K562 (cell line): ENCODE data around the gene KIFC3. TPM values are rescaled to one million over a fixed set of nuclear protein-coding genes. Genes with fewer than 3 reads are reported as not detected.
A peak's percentile ranks its signal among the peaks of the same experiment; 100 is the strongest.

Experiments used
- CBX1 ChIP-seq: sonication (generic); IDR thresholded peaks from 2 replicates; pipeline ENCODE4 v1.6.1; 2016; ENCODE audit warnings: antibody characterized with exemption, low read depth, mild to moderate bottlenecking
- DMBX1 ChIP-seq: fragments of 250-450 bp; sonication (Bioruptor Pico); IDR thresholded peaks from 2 replicates; pipeline ENCODE4 v1.8.0; 2022; ENCODE audit warnings: inconsistent platforms, mild to moderate bottlenecking, moderate library complexity, borderline replicate concordance
- EP400 ChIP-seq: fragments of 450-650 bp; IDR thresholded peaks from 2 replicates; pipeline ENCODE4 v1.6.1; 2017; ENCODE audit warnings: antibody characterized with exemption, mild to moderate bottlenecking, moderate library complexity
- ILF3 ChIP-seq: fragments of 450-650 bp; IDR thresholded peaks from 2 replicates; pipeline ENCODE4 v1.6.1; 2018; ENCODE audit warnings: antibody characterized with exemption, mild to moderate bottlenecking, moderate library complexity, borderline replicate concordance
- MEF2D ChIP-seq: conservative IDR thresholded peaks from 2 replicates; pipeline ENCODE4 v1.6.1; 2016; ENCODE audit warnings: low read depth, missing genetic modification characterization, missing compliant biosample characterization
- MTA3 ChIP-seq: fragments of 450-650 bp; formaldehyde crosslinking; IDR thresholded peaks from 2 replicates; pipeline ENCODE4 v1.6.1; 2017; ENCODE audit warnings: mild to moderate bottlenecking, borderline replicate concordance
- MYC ChIP-seq, 2 experiments: fragments of 250-450 bp in 1 of 2; sonication (Bioruptor Pico) in 1 of 2; IDR thresholded peaks; 2 replicates each; pipeline versions ENCODE4 v1.5.1 to v1.6.1; 2012 to 2021; ENCODE audit warnings: low read depth in 2 of 2, borderline replicate concordance in 1 of 2, improper control_type of control experiment in 1 of 2, low read length in 1 of 2, mild to moderate bottlenecking in 1 of 2, moderate library complexity in 1 of 2
- NCOA4 ChIP-seq: fragments of 450-650 bp; IDR thresholded peaks from 2 replicates; pipeline ENCODE4 v1.6.1; 2018; ENCODE audit warnings: mild to moderate bottlenecking; ENCODE audit not compliant: partially characterized antibody
- NFATC3 ChIP-seq: fragments of 450-650 bp; IDR thresholded peaks from 2 replicates; pipeline ENCODE4 v1.6.1; 2017; ENCODE audit warnings: mild to moderate bottlenecking
- NR2C1 ChIP-seq, 2 experiments: fragments of 450-650 bp; IDR thresholded peaks; 2 replicates each; pipeline ENCODE4 v1.6.1; 2017; ENCODE audit warnings: mild to moderate bottlenecking in 2 of 2, antibody characterized with exemption in 1 of 2, inconsistent platforms in 1 of 2, missing compliant biosample characterization in 1 of 2, missing genetic modification characterization in 1 of 2
- POLR2H ChIP-seq: IDR thresholded peaks from 2 replicates; pipeline ENCODE4 v1.6.1; 2016; ENCODE audit warnings: missing genetic modification characterization, low read depth, mild to moderate bottlenecking, control low read depth, missing compliant biosample characterization, moderate library complexity
- RBBP5 ChIP-seq: fragments of 200-600 bp; sonication (generic); IDR thresholded peaks from 2 replicates; pipeline ENCODE4 v1.6.1; 2012; ENCODE audit warnings: borderline replicate concordance, mild to moderate bottlenecking, low read length, control low read depth, inconsistent platforms; ENCODE audit not compliant: insufficient read depth, poor library complexity, severe bottlenecking
- SMAD1 ChIP-seq: fragments of 150-350 bp; IDR thresholded peaks from 2 replicates; pipeline ENCODE4 v1.6.1; 2014; ENCODE audit warnings: low read length, low read depth; ENCODE audit not compliant: partially characterized antibody
- SP1 ChIP-seq: sonication (generic); formaldehyde crosslinking; IDR thresholded peaks from 2 replicates; pipeline ENCODE4 v1.8.1; 2022; ENCODE audit warnings: mild to moderate bottlenecking, missing genetic modification reagents
- ZBTB11 ChIP-seq, 3 experiments: fragments of 200-800 bp in 1 of 3; fragments of 250-450 bp in 1 of 3; fragments of 450-650 bp in 1 of 3; sonication (Bioruptor Pico) in 1 of 3; sonication (Bioruptor generic) in 1 of 3; formaldehyde crosslinking in 1 of 3; IDR thresholded peaks; 2 replicates each; pipeline versions ENCODE4 v1.6.1 to v1.8.0; 2016 to 2022; ENCODE audit warnings: mild to moderate bottlenecking in 2 of 3, missing genetic modification characterization in 2 of 3, missing compliant biosample characterization in 1 of 3, moderate library complexity in 1 of 3
- ZBTB8A ChIP-seq: fragments of 450-650 bp; IDR thresholded peaks from 2 replicates; pipeline ENCODE4 v1.6.1; 2018; ENCODE audit warnings: mild to moderate bottlenecking, moderate library complexity; ENCODE audit not compliant: partially characterized antibody
- ZNF124 ChIP-seq: sonication (generic); formaldehyde crosslinking; IDR thresholded peaks from 2 replicates; pipeline ENCODE4 v1.8.1; 2022; ENCODE audit warnings: missing genetic modification reagents
- ZNF224 ChIP-seq: sonication (generic); formaldehyde crosslinking; IDR thresholded peaks from 2 replicates; pipeline ENCODE4 v1.8.0; 2022; ENCODE audit warnings: mild to moderate bottlenecking, missing genetic modification reagents
- polyA plus RNA-seq, 8 experiments: library from polyadenylated mRNA; depleted of rRNA in 4 of 8; stranded (reverse) in 5 of 8; unstranded in 3 of 8; fragments of >200 nt; fragmentation: Nextera tagmentation in 2 of 8; fragmentation: Illumina TruSeq in 1 of 8; extraction: Ambion mirVana in 2 of 8; extraction: Trizol in 1 of 8; gene quantifications; 2 replicates each; pipeline versions ENCODE4 v1.2.1 to v1.2.3, GENCODE V29; 2011 to 2014; ENCODE audit warnings: inconsistent platforms in 1 of 8, missing spikeins in 1 of 8
- total RNA-seq, 7 experiments: library from RNA; depleted of rRNA in 6 of 7; stranded (reverse); fragments of >200 nt in 6 of 7; fragmentation: Illumina TruSeq in 2 of 7; extraction: Trizol in 2 of 7; gene quantifications; 2 replicates each; pipeline versions ENCODE4 v1.2.1 to v1.2.3, GENCODE V29; 2011 to 2021; ENCODE audit warnings: low replicate concordance in 1 of 7
- TF ChIP-seq, protein P1 (sequence below): sonication (generic); formaldehyde crosslinking; IDR thresholded peaks from 2 replicates; pipeline ENCODE4 v1.9.0; 2022; ENCODE audit warnings: mild to moderate bottlenecking, missing genetic modification reagents
- TF ChIP-seq, protein P2 (sequence below): sonication (generic); formaldehyde crosslinking; IDR thresholded peaks from 2 replicates; pipeline ENCODE4 v1.9.0; 2022; ENCODE audit warnings: mild to moderate bottlenecking, missing genetic modification reagents
- TF ChIP-seq, protein P3 (sequence below): fragments of 450-650 bp; IDR thresholded peaks from 2 replicates; pipeline ENCODE4 v1.6.1; 2016

The KIFC3 gene
- total and polyA plus RNA-seq, 9 of the 15 experiments (the other 6 are each of a cell fraction or from before 2014, with no cell fraction given): 0.23 to 105 (median 26.2) TPM

DNA sequence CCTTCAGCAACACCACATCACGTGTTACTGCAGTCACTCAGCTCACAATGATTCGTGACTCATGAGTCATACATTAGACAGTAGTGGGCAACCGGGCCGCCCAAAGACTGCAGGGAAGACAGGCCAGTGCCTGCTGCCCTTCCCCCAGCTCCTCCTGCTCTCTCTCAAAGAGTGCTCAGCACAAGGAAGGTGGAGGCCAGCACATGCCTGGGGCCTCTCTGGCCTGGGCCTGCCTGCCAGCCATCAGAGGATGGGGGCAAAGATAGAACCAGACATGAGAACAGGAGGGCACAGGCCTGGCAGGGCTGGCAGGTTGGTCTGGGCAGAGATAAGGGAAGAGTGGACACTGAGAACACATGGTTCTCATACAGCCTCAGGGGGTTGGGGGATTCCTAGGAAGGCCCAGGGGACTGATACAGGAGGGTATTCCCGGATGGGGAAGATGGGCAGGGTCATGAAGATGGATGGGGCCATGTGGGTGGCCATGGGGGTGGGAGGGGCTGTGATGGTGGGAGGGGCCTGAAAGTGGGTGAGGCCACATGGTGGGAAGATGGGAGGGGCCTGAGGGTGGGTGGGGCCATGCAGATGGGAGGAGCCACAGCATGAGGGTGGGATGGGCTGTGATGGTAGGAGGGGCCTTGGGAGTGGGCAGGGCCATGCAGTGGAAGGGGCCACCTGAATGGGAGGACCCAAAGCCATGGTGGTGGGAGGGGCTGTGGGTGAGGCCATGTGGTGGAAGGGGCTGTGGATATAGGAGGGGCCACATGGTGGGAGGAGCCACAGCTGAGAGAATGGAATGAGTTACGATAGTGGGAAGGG is 37.7 kb downstream of the KIFC3 start (continued):
- TF ChIP-seq ZBTB11 (CRISPR knock-in tag; IDR thresholded peaks at IDR 0.05): no peak
- TF ChIP-seq, protein P1, sequence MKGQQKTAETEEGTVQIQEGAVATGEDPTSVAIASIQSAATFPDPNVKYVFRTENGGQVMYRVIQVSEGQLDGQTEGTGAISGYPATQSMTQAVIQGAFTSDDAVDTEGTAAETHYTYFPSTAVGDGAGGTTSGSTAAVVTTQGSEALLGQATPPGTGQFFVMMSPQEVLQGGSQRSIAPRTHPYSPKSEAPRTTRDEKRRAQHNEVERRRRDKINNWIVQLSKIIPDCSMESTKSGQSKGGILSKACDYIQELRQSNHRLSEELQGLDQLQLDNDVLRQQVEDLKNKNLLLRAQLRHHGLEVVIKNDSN (CRISPR knock-in tag): peak; percentile 80
- no peak for TF ChIP-seq NR2C1 (IDR thresholded peaks at IDR 0.05)
- TF ChIP-seq NR2C1 (tag; IDR thresholded peaks at IDR 0.05): no peak
- no peak for TF ChIP-seq CBX1
- TF ChIP-seq SP1 (CRISPR knock-in tag): peak; percentile 56; the same call in 1 of the 2 replicates
- no peak for TF ChIP-seq ZNF224 (CRISPR knock-in tag)
- TF ChIP-seq NCOA4: no peak
- no peak for TF ChIP-seq MEF2D
- no peak for TF ChIP-seq EP400
- TF ChIP-seq POLR2H (tag): no peak
- TF ChIP-seq, protein P2, sequence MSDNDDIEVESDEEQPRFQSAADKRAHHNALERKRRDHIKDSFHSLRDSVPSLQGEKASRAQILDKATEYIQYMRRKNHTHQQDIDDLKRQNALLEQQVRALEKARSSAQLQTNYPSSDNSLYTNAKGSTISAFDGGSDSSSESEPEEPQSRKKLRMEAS: peak; percentile 49; the same call in 1 of the 2 replicates
- no peak for TF ChIP-seq SMAD1
- TF ChIP-seq, protein P3, sequence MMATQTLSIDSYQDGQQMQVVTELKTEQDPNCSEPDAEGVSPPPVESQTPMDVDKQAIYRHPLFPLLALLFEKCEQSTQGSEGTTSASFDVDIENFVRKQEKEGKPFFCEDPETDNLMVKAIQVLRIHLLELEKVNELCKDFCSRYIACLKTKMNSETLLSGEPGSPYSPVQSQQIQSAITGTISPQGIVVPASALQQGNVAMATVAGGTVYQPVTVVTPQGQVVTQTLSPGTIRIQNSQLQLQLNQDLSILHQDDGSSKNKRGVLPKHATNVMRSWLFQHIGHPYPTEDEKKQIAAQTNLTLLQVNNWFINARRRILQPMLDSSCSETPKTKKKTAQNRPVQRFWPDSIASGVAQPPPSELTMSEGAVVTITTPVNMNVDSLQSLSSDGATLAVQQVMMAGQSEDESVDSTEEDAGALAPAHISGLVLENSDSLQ: peak; percentile 90
- TF ChIP-seq ILF3: no peak
- no peak for TF ChIP-seq ZBTB8A
- no peak for TF ChIP-seq DMBX1
- TF ChIP-seq NFATC3: no peak
- TF ChIP-seq RBBP5: no peak
- peak; percentile 59; the same call in 1 of the 2 replicates for TF ChIP-seq MYC (IDR thresholded peaks at IDR 0.05; ENCODE audit: low read depth, low read length)
- no peak for TF ChIP-seq MYC (CRISPR knock-in tag; IDR thresholded peaks at IDR 0.05; ENCODE audit: borderline replicate concordance, low read depth)
- no peak for TF ChIP-seq ZNF124 (CRISPR knock-in tag)
- TF ChIP-seq MTA3: no peak
